ENCODE results near the gene SPATS2L. TPM values are rescaled to one million over a fixed set of nuclear protein-coding genes. Genes with fewer than 3 reads are reported as not detected.

The SPATS2L gene
- total RNA-seq, 1 donor, result 117 TPM

DNA sequence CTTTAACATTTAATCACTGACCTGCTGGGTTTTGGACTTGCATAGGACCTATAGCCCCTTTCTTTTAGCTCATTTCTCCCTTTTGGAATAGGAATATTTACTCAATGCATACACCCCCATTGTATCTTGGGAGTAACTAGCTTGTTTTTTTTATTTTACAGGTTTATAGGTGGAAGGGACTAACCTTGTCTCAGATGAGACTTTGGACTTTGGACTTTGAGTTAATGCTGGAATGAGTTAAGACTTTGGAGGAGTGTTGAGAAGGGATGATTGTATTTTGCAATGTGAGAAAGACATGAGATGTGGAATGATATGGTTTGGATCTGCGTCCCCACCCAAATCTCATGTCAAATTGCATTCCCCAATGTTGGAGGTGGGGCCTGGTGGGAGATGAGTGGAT is 43.2 kb upstream of the SPATS2L start:
- DNase-seq (ENCODE audit: low read depth), result no peak
- H3K4me3 ChIP-seq (ENCODE audit: low read depth, low read length), result no peak overlapping the region
- TF ChIP-seq, protein P1, sequence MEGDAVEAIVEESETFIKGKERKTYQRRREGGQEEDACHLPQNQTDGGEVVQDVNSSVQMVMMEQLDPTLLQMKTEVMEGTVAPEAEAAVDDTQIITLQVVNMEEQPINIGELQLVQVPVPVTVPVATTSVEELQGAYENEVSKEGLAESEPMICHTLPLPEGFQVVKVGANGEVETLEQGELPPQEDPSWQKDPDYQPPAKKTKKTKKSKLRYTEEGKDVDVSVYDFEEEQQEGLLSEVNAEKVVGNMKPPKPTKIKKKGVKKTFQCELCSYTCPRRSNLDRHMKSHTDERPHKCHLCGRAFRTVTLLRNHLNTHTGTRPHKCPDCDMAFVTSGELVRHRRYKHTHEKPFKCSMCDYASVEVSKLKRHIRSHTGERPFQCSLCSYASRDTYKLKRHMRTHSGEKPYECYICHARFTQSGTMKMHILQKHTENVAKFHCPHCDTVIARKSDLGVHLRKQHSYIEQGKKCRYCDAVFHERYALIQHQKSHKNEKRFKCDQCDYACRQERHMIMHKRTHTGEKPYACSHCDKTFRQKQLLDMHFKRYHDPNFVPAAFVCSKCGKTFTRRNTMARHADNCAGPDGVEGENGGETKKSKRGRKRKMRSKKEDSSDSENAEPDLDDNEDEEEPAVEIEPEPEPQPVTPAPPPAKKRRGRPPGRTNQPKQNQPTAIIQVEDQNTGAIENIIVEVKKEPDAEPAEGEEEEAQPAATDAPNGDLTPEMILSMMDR (IDR thresholded peaks at IDR 0.05; ENCODE audit: insufficient read depth, low read length), result no peak

DNA sequence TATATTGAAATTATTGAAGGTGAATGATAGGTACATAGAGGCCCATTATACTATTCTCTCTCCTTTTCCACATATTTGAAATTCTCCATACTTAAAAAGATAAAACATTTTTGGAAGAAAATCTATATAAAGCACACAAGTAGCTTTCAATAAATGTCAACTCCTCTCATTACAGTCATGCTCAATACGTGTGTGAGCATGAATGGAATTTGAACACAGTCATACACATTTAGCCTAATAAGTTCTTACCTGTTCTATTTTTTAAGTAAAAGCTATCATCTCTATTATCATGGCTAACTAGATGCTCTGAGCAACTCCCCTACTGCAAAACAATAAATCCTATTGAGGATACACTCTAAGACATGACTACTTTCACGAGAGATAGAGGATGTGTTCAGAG is 41.9 kb upstream of the SPATS2L start:
- DNase-seq (ENCODE audit: low read depth), result no peak
- TF ChIP-seq, protein P1 (IDR thresholded peaks at IDR 0.05; ENCODE audit: insufficient read depth, low read length), result no peak
- no peak overlapping the region for H3K4me3 ChIP-seq (ENCODE audit: low read depth, low read length)

DNA sequence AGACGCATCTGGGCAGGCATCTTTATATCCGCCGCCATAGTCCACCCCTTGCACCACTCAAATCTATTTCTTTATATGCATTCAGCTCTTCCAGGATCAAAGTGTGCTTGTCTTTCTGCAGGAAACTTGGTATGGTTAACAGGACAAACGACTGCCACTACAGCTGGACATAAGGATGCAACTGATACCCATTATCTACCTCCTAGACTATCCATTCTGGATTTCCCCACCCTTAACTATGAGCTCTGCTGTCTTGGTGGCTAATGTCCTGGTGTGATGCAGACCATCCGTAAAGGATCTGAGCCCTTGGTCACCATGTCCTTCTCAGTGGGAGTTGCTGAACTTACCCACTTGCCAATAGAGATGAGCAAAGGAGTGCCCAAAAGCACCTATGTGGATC is 40.1 kb upstream of the SPATS2L start:
- no peak overlapping the region for H3K4me3 ChIP-seq (ENCODE audit: low read depth, low read length)
- DNase-seq (ENCODE audit: low read depth), result no peak
- TF ChIP-seq, protein P1 (IDR thresholded peaks at IDR 0.05; ENCODE audit: insufficient read depth, low read length), result no peak

DNA sequence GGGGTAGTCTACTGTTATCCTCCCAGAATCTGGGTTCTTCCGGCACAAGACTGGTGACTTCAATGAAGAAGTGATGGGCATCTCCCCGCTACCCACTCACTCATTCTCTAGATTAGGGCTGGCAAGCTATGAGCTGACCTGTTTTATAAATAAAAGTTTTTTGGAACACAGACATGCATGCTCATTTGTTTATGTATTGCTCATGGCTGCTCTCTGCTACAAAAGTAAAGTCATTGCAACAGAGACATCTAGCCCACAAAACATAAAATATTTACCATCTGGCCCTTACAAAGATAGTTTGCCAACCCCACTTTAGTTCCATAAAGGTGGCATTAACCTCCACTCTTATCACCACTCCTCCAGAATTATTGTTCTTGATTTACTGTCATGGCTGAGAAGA is 39.1 kb upstream of the SPATS2L start:
- DNase-seq (ENCODE audit: low read depth), result no peak
- H3K4me3 ChIP-seq (ENCODE audit: low read depth, low read length), result no peak overlapping the region
- TF ChIP-seq, protein P1 (IDR thresholded peaks at IDR 0.05; ENCODE audit: insufficient read depth, low read length), result no peak

DNA sequence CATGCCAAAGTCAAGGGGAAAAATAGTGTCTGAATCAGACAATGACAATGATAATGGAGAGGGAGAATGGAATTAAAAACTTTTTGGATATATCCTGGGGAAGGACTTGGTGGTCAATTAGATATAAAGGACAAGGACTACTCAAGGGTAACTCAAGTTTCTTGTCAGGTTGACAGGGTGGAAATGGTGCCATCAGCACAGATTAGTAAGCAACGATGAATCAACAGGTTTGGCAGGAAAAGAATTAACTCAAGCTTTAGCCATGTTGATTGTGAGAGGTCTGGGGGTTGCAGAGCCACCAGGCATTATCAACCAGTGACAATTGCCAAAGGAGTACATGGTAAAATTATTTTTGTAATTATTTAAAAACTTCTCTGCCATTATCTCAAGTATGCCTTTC is 35.8 kb upstream of the SPATS2L start:
- H3K4me3 ChIP-seq (ENCODE audit: low read depth, low read length), result no peak overlapping the region
- TF ChIP-seq, protein P1 (IDR thresholded peaks at IDR 0.05; ENCODE audit: insufficient read depth, low read length), result no peak
- DNase-seq (ENCODE audit: low read depth), result no peak

DNA sequence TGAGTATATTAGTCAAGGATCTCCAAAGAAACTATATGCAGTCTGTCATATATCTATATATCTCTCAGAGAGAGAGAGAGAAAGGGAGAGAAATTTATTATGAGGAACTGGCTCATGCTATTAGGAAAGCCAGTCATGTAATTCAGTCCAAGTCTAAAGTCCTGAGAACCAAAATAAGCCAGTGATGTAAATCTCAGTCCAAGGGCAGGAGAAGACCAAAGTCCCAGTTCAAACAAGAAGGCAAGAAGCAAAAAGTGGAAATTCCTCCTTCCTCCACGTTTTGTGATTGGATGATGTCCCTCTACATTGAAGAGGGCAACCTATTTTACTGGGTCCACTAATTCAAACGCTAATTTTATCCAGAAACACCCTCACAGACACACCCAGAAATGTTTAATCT is 34.2 kb upstream of the SPATS2L start:
- DNase-seq (ENCODE audit: low read depth), result no peak
- TF ChIP-seq, protein P1 (IDR thresholded peaks at IDR 0.05; ENCODE audit: insufficient read depth, low read length), result no peak
- no peak overlapping the region for H3K4me3 ChIP-seq (ENCODE audit: low read depth, low read length)
